OCI-LY1 (cell line): Measurements from ENCODE around the gene LRRC32.

Experiments
- H2AFZ ChIP-seq: fragments of 200-600 bp; sonication (generic), shearing (Covaris generic); 2 replicates; pipeline ENCODE4 v1.6.0; 2014; ENCODE audit warnings: antibody characterized with exemption, mild to moderate bottlenecking, low read length
- H3F3A ChIP-seq: fragments of 200-600 bp; sonication (generic), shearing (Covaris generic); 2 replicates; pipeline ENCODE4 v1.6.0; 2014; ENCODE audit warnings: mild to moderate bottlenecking, antibody characterized with exemption, low read length, moderate library complexity; ENCODE audit not compliant: insufficient read depth
- H3K27ac ChIP-seq: fragments of 200-600 bp; sonication (generic); 2 replicates; pipeline ENCODE4 v1.5.1; 2014; ENCODE audit warnings: low read length, mixed run types, mild to moderate bottlenecking, low read depth; ENCODE audit not compliant: poor library complexity, severe bottlenecking
- H3K27me3 ChIP-seq: fragments of 200-600 bp; sonication (generic); 2 replicates; pipeline ENCODE4 v1.6.0; 2014; ENCODE audit warnings: antibody characterized with exemption, mild to moderate bottlenecking, low read length, moderate library complexity; ENCODE audit not compliant: insufficient read depth
- H3K36me3 ChIP-seq: fragments of 200-600 bp; sonication (generic); 2 replicates; pipeline ENCODE4 v1.6.1; 2014; ENCODE audit warnings: mild to moderate bottlenecking, antibody characterized with exemption, low read length, moderate library complexity, mixed read lengths; ENCODE audit not compliant: insufficient read depth
- H3K4me1 ChIP-seq: fragments of 200-600 bp; sonication (generic); 2 replicates; pipeline ENCODE4 v1.5.1; 2014; ENCODE audit warnings: mild to moderate bottlenecking, low read length, moderate library complexity; ENCODE audit not compliant: insufficient read depth, severe bottlenecking
- H3K4me2 ChIP-seq: fragments of 200-600 bp; sonication (generic), shearing (Covaris generic); 2 replicates; pipeline ENCODE4 v1.6.1; 2014; ENCODE audit warnings: low read length
- H3K4me3 ChIP-seq: fragments of 200-600 bp; sonication (generic); 2 replicates; pipeline ENCODE4 v1.5.1; 2014; ENCODE audit warnings: low read length, low read depth, mild to moderate bottlenecking, mixed read lengths; ENCODE audit not compliant: poor library complexity, severe bottlenecking
- H3K79me2 ChIP-seq: fragments of 200-600 bp; shearing (Covaris generic); 2 replicates; pipeline ENCODE4 v1.6.1; 2016; ENCODE audit warnings: mixed run types, low read length, mixed read lengths; ENCODE audit not compliant: insufficient read depth
- H3K9ac ChIP-seq: fragments of 200-600 bp; sonication (generic), shearing (Covaris generic); 2 replicates; pipeline ENCODE4 v1.6.1; 2014; ENCODE audit warnings: mild to moderate bottlenecking, low read length, mixed read lengths
- H3K9me2 ChIP-seq: fragments of 200-600 bp; sonication (generic), shearing (Covaris generic); 2 replicates; pipeline ENCODE4 v1.6.1; 2014; ENCODE audit warnings: low read depth, mild to moderate bottlenecking, low read length, mixed read lengths
- H3K9me3 ChIP-seq: fragments of 200-600 bp; shearing (Covaris generic); 2 replicates; pipeline ENCODE4 v1.6.1; 2014; ENCODE audit warnings: low read length, mixed read lengths
- H4K20me1 ChIP-seq: fragments of 200-600 bp; sonication (generic), shearing (Covaris generic); 2 replicates; pipeline ENCODE4 v1.6.0; 2016; ENCODE audit warnings: mild to moderate bottlenecking, low read length; ENCODE audit not compliant: insufficient read depth
- EZH2 ChIP-seq: fragments of 200-600 bp; sonication (generic), shearing (Covaris generic); IDR thresholded peaks from 2 replicates; pipeline ENCODE4 v1.8.0; 2017; ENCODE audit warnings: borderline replicate concordance, mixed run types, mild to moderate bottlenecking, antibody characterized with exemption, low read length, moderate library complexity, mixed read lengths
- TF ChIP-seq, protein P1 (sequence below): fragments of 200-600 bp; sonication (generic), shearing (Covaris generic); IDR thresholded peaks from 2 replicates; pipeline ENCODE4 v1.5.1; 2017; ENCODE audit warnings: mild to moderate bottlenecking, antibody characterized with exemption, low read length, moderate library complexity, mixed read lengths

LRRC32 gene

DNA sequence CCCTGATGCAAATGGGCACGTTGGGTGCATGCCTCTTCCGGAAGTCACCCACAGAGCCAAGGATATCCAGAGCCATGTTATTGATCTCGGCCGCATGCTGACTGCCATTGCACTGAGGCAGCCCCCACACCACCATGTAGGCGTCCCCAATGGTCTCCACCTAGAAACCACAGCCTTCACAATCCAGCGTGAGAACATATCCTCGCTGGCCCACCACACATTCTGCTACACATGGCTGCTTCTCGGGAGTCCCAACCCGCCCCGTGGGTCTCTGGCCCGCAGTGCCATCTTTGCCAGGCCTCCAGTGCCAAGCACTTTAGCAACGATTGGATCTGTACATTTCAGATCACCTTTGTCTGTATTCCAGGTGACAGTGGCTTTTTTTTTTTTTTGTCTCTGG lies 26.2 kb upstream of the LRRC32 start:
- H3K9me3 ChIP-seq = no peaks in the 10 kb centered on the region
- H3K9ac ChIP-seq = no peak overlapping the region
- H3K9me2 ChIP-seq = no peaks in the 10 kb centered on the region
- H3K79me2 ChIP-seq = no peaks in the 10 kb centered on the region
- H3K4me1 ChIP-seq = no peaks in the 10 kb centered on the region
- H2AFZ ChIP-seq = no peak overlapping the region
- H3K4me2 ChIP-seq = no peak overlapping the region
- H4K20me1 ChIP-seq = no peaks in the 10 kb centered on the region
- peaks cover 5% of the 10 kb centered on the region; the same call in 1 of the 2 replicates for H3K27me3 ChIP-seq
- H3K27ac ChIP-seq = no peak overlapping the region
- TF ChIP-seq, protein P1, sequence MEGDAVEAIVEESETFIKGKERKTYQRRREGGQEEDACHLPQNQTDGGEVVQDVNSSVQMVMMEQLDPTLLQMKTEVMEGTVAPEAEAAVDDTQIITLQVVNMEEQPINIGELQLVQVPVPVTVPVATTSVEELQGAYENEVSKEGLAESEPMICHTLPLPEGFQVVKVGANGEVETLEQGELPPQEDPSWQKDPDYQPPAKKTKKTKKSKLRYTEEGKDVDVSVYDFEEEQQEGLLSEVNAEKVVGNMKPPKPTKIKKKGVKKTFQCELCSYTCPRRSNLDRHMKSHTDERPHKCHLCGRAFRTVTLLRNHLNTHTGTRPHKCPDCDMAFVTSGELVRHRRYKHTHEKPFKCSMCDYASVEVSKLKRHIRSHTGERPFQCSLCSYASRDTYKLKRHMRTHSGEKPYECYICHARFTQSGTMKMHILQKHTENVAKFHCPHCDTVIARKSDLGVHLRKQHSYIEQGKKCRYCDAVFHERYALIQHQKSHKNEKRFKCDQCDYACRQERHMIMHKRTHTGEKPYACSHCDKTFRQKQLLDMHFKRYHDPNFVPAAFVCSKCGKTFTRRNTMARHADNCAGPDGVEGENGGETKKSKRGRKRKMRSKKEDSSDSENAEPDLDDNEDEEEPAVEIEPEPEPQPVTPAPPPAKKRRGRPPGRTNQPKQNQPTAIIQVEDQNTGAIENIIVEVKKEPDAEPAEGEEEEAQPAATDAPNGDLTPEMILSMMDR = no peak
- no peak for TF ChIP-seq EZH2
- H3K36me3 ChIP-seq = no peaks in the 10 kb centered on the region
- H3K4me3 ChIP-seq = no peak overlapping the region
- H3F3A ChIP-seq = no peaks in the 10 kb centered on the region

DNA sequence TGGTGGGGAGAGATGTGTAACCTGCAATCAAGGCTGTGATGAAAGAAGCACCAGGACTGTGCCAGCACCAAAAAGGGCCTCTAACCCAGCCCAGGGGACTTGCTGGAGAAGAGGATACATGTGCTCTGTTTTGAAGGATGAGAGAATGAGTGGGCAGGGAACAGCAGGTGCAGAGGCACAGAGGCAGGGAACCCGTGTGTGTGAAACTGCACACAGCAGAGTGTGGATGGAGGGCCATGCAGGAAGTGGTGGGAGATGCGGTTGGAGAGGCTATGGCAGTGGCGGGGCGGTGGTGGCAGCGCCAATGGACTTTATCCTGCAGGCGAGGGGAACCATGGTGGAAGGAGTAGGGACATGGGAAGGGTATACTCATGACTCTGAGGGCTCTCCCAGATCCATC lies 25.2 kb upstream of the LRRC32 start:
- H2AFZ ChIP-seq = no peak overlapping the region

DNA sequence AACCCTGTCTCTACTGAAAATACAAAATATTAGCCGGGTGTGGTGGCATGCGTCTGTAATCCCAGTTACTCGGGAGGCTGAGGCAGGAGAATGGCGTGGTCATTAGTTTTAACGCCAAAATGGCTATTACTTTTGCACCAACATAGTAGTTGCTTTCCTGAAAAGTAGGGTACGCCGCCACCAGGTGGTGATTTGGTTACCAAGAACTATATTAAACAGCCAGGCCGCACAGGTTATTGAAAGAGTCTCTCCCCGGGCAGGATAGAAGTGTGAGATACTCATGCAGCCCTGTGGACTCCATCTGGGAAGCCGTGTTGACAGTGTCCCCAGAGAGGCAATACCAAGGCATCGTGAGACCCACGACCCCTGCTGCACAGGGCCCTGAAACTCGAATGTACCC lies 24.6 kb upstream of the LRRC32 start:
- H3K9me2 ChIP-seq = no peaks in the 10 kb centered on the region
- TF ChIP-seq, protein P1 = peak; percentile 10; the same call in 1 of the 2 replicates
- TF ChIP-seq EZH2 = no peak
- no peak overlapping the region for H3K27ac ChIP-seq
- H3K79me2 ChIP-seq = no peaks in the 10 kb centered on the region
- H3K9ac ChIP-seq = no peak overlapping the region
- no peaks in the 10 kb centered on the region for H3F3A ChIP-seq
- H2AFZ ChIP-seq = no peak overlapping the region
- no peaks in the 10 kb centered on the region for H3K9me3 ChIP-seq
- H3K36me3 ChIP-seq = no peaks in the 10 kb centered on the region
- H3K27me3 ChIP-seq = peaks cover 7% of the 10 kb centered on the region
- no peaks in the 10 kb centered on the region for H3K4me1 ChIP-seq
- H4K20me1 ChIP-seq = no peaks in the 10 kb centered on the region
- no peak overlapping the region for H3K4me3 ChIP-seq
- no peak overlapping the region for H3K4me2 ChIP-seq

More for the DNA sequence above, 25.2 kb upstream of the LRRC32 start:
- H3K36me3 ChIP-seq = no peaks in the 10 kb centered on the region
- no peaks in the 10 kb centered on the region for H3K9me2 ChIP-seq
- H3K4me3 ChIP-seq = no peak overlapping the region
- H4K20me1 ChIP-seq = no peaks in the 10 kb centered on the region
- no peaks in the 10 kb centered on the region for H3K4me1 ChIP-seq
- no peak overlapping the region for H3K9ac ChIP-seq
- no peak overlapping the region for H3K4me2 ChIP-seq
- H3K27ac ChIP-seq = no peak overlapping the region
- peaks cover 5% of the 10 kb centered on the region; the same call in 1 of the 2 replicates for H3K27me3 ChIP-seq
- no peaks in the 10 kb centered on the region for H3K9me3 ChIP-seq
- TF ChIP-seq, protein P1 = no peak
- no peak for TF ChIP-seq EZH2
- no peaks in the 10 kb centered on the region for H3F3A ChIP-seq
- no peaks in the 10 kb centered on the region for H3K79me2 ChIP-seq
